ENCODE data around the gene ACTL10. TPM values are rescaled to one million over a fixed set of nuclear protein-coding genes. Genes with fewer than 3 reads are reported as not detected.

ACTL10 gene
- total RNA-seq, 1 donor from 2014 or later = 2.3 TPM

DNA sequence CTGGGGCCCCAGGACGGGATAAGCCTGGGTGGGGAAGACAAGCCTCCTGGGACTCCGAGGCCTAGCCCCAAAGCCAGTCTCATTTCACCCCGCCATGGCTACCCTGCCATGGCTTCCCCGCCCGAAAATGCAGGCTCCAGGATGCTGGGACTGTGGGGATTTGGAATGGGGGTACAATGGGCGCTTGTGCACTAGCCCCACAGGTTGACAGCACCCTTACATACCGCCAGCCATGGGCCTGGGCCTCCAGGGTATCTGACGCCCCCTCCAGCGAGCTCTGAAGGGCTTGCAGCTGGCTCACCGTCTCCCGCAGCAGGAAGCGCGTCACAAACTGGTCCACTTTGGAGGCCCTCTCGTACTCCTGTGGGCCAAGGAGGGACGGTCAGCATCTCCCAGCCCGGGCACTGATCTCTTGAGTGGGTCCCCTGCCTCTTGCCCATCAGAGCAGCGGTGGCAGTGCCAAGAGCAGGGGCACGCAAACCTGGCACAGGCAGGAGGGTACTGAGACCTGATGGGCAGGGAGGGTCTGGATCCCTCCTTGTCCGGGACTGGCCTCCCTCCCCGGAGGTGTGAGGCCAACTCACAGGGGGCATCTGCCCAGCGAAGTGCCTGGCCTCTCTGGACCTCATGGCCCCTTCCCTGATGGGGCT lies 6.6 kb upstream of the ACTL10 start:
- Mint-ChIP-seq H3K4me3 (ENCODE audit: unreplicated experiment) (no peak overlapping the region), H3K4me1 (ENCODE audit: low read depth) (peaks cover 19% of the 10 kb centered on the region), H3K36me3 (ENCODE audit: low read depth) (peaks cover 6% of the 10 kb centered on the region), H3K27ac (ENCODE audit: unreplicated experiment) (no peak overlapping the region), H3K9me3 (ENCODE audit: low read depth) (no peaks in the 10 kb centered on the region), H3K27me3 (ENCODE audit: low read depth) (no peaks in the 10 kb centered on the region)
- TF ChIP-seq, protein P1, sequence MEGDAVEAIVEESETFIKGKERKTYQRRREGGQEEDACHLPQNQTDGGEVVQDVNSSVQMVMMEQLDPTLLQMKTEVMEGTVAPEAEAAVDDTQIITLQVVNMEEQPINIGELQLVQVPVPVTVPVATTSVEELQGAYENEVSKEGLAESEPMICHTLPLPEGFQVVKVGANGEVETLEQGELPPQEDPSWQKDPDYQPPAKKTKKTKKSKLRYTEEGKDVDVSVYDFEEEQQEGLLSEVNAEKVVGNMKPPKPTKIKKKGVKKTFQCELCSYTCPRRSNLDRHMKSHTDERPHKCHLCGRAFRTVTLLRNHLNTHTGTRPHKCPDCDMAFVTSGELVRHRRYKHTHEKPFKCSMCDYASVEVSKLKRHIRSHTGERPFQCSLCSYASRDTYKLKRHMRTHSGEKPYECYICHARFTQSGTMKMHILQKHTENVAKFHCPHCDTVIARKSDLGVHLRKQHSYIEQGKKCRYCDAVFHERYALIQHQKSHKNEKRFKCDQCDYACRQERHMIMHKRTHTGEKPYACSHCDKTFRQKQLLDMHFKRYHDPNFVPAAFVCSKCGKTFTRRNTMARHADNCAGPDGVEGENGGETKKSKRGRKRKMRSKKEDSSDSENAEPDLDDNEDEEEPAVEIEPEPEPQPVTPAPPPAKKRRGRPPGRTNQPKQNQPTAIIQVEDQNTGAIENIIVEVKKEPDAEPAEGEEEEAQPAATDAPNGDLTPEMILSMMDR (IDR thresholded peaks at IDR 0.05) = no peak
- DNase-seq (ENCODE audit: low spot score) = no peak

DNA sequence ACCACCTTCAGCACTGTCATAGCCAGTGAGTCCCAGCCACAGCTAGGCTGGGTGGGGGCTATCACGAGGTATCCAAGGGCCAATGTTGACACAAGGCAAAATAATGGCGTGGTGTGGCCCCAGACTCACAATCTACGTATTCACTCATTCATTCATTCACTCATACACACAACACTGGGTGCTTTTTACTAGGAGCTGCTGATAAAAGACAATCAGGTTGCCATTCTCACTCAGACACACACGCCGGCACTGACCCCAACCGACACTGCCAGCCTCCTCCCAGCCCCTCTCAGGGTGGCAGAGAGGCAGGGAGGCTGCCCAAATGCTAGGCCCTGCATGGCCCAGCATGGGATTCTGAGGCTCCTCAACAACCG lies 6.1 kb upstream of the ACTL10 start:
- Mint-ChIP-seq H3K4me1 (ENCODE audit: low read depth) (peaks cover 19% of the 10 kb centered on the region), H3K36me3 (ENCODE audit: low read depth) (peaks cover 6% of the 10 kb centered on the region), H3K4me3 (ENCODE audit: unreplicated experiment) (no peak overlapping the region), H3K27ac (ENCODE audit: unreplicated experiment) (no peak overlapping the region), H3K27me3 (ENCODE audit: low read depth) (no peaks in the 10 kb centered on the region), H3K9me3 (ENCODE audit: low read depth) (no peaks in the 10 kb centered on the region)
- DNase-seq (ENCODE audit: low spot score) = no peak
- TF ChIP-seq, protein P1 (IDR thresholded peaks at IDR 0.05) = no peak

DNA sequence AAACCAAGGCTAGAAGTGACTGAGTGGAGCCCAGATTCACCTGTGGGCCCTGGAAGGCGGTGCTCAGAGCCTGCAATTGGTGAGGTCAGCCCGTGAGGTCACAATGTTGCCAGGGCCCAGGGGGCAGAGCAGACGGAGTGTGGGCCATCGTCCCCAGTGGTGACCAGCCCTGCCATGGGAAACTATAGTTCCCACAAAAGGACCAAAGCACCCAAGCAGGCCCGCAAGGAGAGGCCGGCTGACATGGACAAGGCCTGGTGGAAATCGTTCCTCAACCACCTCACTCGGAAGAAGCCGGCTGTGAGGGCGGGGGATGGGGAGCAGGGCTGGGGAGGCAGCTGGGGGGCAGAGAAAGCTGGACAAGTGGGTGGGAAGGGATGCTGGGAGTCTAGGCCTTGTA lies 4.6 kb upstream of the ACTL10 start, which contains the start of gene C20orf144:
Gene C20orf144 (plus strand): TSS at position 156 of the 400 bp plus-strand sequence. CDS start 19 bp downstream, at position 175.
- H3K36me3 Mint-ChIP-seq (ENCODE audit: low read depth) = peaks cover 7% of the 10 kb centered on the region
- H3K27ac Mint-ChIP-seq (ENCODE audit: unreplicated experiment) = peak within 1 kb of the TSS; percentile 68
- no peaks in the 10 kb centered on the region for H3K27me3 Mint-ChIP-seq (ENCODE audit: low read depth)
- TF ChIP-seq, protein P1 (IDR thresholded peaks at IDR 0.05) = no peak
- H3K9me3 Mint-ChIP-seq (ENCODE audit: low read depth) = no peaks in the 10 kb centered on the region
- peak within 1 kb of the TSS; percentile 81 for H3K4me3 Mint-ChIP-seq (ENCODE audit: unreplicated experiment)
- DNase-seq (ENCODE audit: low spot score) = no peak
- peaks cover 27% of the 10 kb centered on the region for H3K4me1 Mint-ChIP-seq (ENCODE audit: low read depth)

DNA sequence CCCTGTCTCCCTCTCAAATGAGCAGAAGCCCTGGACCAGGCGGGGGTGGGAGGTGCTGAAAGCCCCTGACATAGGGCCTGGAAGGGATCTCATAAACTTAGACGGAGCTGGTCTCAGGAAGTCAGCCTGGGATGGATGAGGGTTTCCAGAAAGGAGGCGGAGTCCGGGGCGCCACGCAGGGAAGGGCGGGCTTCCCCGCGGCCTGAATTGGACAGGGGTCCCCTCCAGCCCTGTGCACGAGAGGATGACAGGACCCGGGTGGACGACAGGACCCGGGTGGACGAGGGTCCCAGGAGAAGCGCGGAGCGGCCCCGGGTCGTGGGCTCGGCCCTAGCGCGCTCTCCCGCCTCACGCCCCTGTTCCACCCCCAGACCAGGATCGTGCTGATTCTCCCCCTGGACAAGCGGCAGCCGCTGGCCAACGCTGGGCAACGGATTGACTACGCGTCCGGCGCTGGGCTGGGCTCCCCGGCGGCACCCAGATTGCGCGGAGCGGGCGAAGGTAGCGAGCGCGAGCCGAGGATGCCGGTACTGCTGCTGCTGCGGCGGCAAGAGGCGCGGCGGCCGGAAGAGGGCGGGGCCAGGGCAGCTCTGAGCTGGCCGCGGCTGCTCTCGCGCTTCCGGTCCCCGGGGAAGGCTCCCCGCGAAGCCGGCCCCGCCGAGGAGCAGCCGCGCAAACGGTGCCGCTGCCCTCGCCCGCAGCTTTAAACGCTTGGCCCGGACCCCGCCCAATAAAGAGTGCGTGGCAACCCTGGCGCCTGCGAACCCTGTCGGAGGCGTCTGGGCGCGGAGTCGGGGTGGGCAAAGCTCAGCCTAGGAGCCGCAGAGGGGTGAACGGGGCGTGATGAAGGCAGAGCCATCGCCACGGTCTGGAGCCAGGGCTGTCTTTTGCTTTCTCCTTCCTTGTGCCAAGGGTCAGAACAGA lies 3.3 kb upstream of the ACTL10 start:
- H3K4me3 Mint-ChIP-seq (ENCODE audit: unreplicated experiment) = peak overlapping the region; percentile 81
- H3K27me3 Mint-ChIP-seq (ENCODE audit: low read depth) = no peaks in the 10 kb centered on the region
- H3K9me3 Mint-ChIP-seq (ENCODE audit: low read depth) = no peaks in the 10 kb centered on the region
- H3K36me3 Mint-ChIP-seq (ENCODE audit: low read depth) = peaks cover 6% of the 10 kb centered on the region
- TF ChIP-seq, protein P1 (IDR thresholded peaks at IDR 0.05) = peak; percentile 11
- peaks cover 32% of the 10 kb centered on the region for H3K4me1 Mint-ChIP-seq (ENCODE audit: low read depth)
- DNase-seq (ENCODE audit: low spot score) = no peak
- peak overlapping the region; percentile 83 for H3K27ac Mint-ChIP-seq (ENCODE audit: unreplicated experiment)

DNA sequence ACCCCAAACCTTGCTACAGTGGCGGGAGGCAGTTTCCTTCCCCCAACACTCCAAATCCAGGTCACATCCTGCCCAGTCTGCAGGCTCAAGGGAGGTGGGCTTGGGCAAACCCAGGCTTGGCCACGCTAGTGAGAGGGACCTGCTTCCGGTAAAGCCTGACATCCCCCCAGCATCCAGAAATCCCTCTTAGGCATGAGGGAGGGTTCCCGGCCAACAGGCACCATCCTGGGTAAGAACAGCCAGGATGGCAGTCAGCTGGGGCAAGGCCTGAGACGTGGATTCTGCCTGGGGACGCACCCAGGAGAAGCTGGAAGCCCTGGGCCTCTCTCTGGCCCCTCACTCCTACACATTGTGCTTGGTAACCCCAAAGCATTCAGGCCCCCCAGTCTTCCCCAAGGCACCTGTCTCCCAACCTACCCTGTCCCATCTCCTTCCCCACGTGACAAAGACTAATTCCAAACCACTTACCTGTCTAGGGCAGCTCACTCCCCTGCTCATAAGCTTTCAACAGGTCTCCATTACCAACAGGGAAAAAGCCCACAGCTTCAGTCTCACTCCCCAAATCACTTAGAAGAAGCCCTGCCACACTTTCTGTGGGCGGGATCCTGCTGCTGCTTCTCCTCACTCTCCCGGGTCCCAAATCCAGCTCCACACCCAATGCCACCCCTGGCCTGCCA lies 2.5 kb upstream of the ACTL10 start:
- no peaks in the 10 kb centered on the region for H3K27me3 Mint-ChIP-seq (ENCODE audit: low read depth)
- peaks cover 4% of the 10 kb centered on the region for H3K36me3 Mint-ChIP-seq (ENCODE audit: low read depth)
- H3K4me1 Mint-ChIP-seq (ENCODE audit: low read depth) = peaks cover 33% of the 10 kb centered on the region
- peak overlapping the region; percentile 81 for H3K4me3 Mint-ChIP-seq (ENCODE audit: unreplicated experiment)
- no peak for DNase-seq (ENCODE audit: low spot score)
- peak overlapping the region; percentile 83 for H3K27ac Mint-ChIP-seq (ENCODE audit: unreplicated experiment)
- no peaks in the 10 kb centered on the region for H3K9me3 Mint-ChIP-seq (ENCODE audit: low read depth)
- TF ChIP-seq, protein P1 (IDR thresholded peaks at IDR 0.05) = no peak
